ACC112 (cell line): ENCODE results near the gene USP32.

Experiments
- H2AFZ ChIP-seq: fragments of 200-600 bp; sonication (generic); one replicate; pipeline ENCODE4 v1.6.0; 2017; ENCODE audit warnings: antibody characterized with exemption, low read length; ENCODE audit not compliant: unreplicated experiment
- H3K27ac ChIP-seq: fragments of 200-600 bp; sonication (generic); 2 replicates; pipeline ENCODE4 v1.5.1; 2014; ENCODE audit warnings: low read depth, mild to moderate bottlenecking, antibody characterized with exemption, low read length, moderate library complexity
- H3K27me3 ChIP-seq: fragments of 200-600 bp; sonication (generic); 2 replicates; pipeline ENCODE4 v1.6.1; 2014; ENCODE audit warnings: mild to moderate bottlenecking, antibody characterized with exemption, low read length, moderate library complexity, mixed read lengths; ENCODE audit not compliant: insufficient read depth
- H3K36me3 ChIP-seq: fragments of 200-600 bp; sonication (generic); 2 replicates; pipeline ENCODE4 v1.6.1; 2016; ENCODE audit warnings: mild to moderate bottlenecking, antibody characterized with exemption, low read length, moderate library complexity, mixed read lengths; ENCODE audit not compliant: insufficient read depth
- H3K4me1 ChIP-seq: fragments of 200-600 bp; sonication (generic); one replicate; pipeline ENCODE4 v1.6.1; 2016; ENCODE audit warnings: low read length, mixed read lengths; ENCODE audit not compliant: insufficient read depth, unreplicated experiment, control insufficient read depth
- H3K4me3 ChIP-seq: fragments of 200-600 bp; sonication (generic); 2 replicates; pipeline ENCODE4 v1.5.1; 2014; ENCODE audit warnings: mild to moderate bottlenecking, low read depth, low read length
- H3K79me2 ChIP-seq: fragments of 200-600 bp; sonication (generic); one replicate; pipeline ENCODE4 v1.6.0; 2016; ENCODE audit warnings: low read length; ENCODE audit not compliant: control insufficient read depth, unreplicated experiment, insufficient read depth

The USP32 gene

GRCh38 chr17:60403962-60404361 lies 12.0 kb upstream of the USP32 start:
- Histone ChIP-seq H3K4me3 (no peak overlapping the region), H2AFZ (no peak overlapping the region), H3K4me1 (no peaks in the 10 kb centered on the region), H3K27ac (no peak overlapping the region), H3K36me3 (no peaks in the 10 kb centered on the region), H3K79me2 (no peaks in the 10 kb centered on the region), H3K27me3 (no peaks in the 10 kb centered on the region)

- Histone ChIP-seq H3K27me3 (no peaks in the 10 kb centered on the region), H3K4me3 (no peak overlapping the region), H3K36me3 (no peaks in the 10 kb centered on the region), H3K79me2 (no peaks in the 10 kb centered on the region), H3K27ac (no peak overlapping the region), H2AFZ (no peak overlapping the region), H3K4me1 (no peaks in the 10 kb centered on the region)
These were observed 11.5 kb upstream of the USP32 start for GRCh38 chr17:60403523-60403810.

- no peaks in the 10 kb centered on the region for H3K27me3 ChIP-seq
- no peak overlapping the region for H3K4me3 ChIP-seq
- no peak overlapping the region for H3K27ac ChIP-seq
- no peaks in the 10 kb centered on the region for H3K4me1 ChIP-seq
- H2AFZ ChIP-seq, result no peak overlapping the region
- H3K79me2 ChIP-seq, result no peaks in the 10 kb centered on the region
- H3K36me3 ChIP-seq, result no peaks in the 10 kb centered on the region
These were observed 9.9 kb upstream of the USP32 start for GRCh38 chr17:60401819-60402218.

GRCh38 chr17:60398227-60398959 lies 6.5 kb upstream of the USP32 start:
- Histone ChIP-seq H3K79me2 (no peaks in the 10 kb centered on the region), H3K27me3 (no peaks in the 10 kb centered on the region), H3K36me3 (no peaks in the 10 kb centered on the region), H3K4me3 (no peak overlapping the region), H2AFZ (no peak overlapping the region), H3K4me1 (peaks cover 1% of the 10 kb centered on the region), H3K27ac (no peak overlapping the region)

GRCh38 chr17:60396412-60396811 lies 4.5 kb upstream of the USP32 start:
- Histone ChIP-seq H3K36me3 (no peaks in the 10 kb centered on the region), H3K79me2 (peaks cover 3% of the 10 kb centered on the region), H3K4me3 (no peak overlapping the region), H3K4me1 (peaks cover 4% of the 10 kb centered on the region), H3K27ac (no peak overlapping the region), H3K27me3 (no peaks in the 10 kb centered on the region), H2AFZ (no peak overlapping the region)

GRCh38 chr17:60395508-60396065 lies 3.7 kb upstream of the USP32 start:
- peaks cover 11% of the 10 kb centered on the region for H3K79me2 ChIP-seq
- no peak overlapping the region for H2AFZ ChIP-seq
- H3K4me1 ChIP-seq, result peaks cover 4% of the 10 kb centered on the region
- no peak overlapping the region for H3K4me3 ChIP-seq
- no peaks in the 10 kb centered on the region for H3K36me3 ChIP-seq
- H3K27ac ChIP-seq, result no peak overlapping the region
- H3K27me3 ChIP-seq, result no peaks in the 10 kb centered on the region

- H3K36me3 ChIP-seq, result no peaks in the 10 kb centered on the region
- H3K27me3 ChIP-seq, result no peaks in the 10 kb centered on the region
- H3K4me1 ChIP-seq, result peaks cover 13% of the 10 kb centered on the region
- H3K27ac ChIP-seq, result no peak overlapping the region
- no peak overlapping the region for H3K4me3 ChIP-seq
- no peak overlapping the region for H2AFZ ChIP-seq
- peaks cover 25% of the 10 kb centered on the region for H3K79me2 ChIP-seq
These were observed 2.1 kb upstream of the USP32 start for GRCh38 chr17:60393840-60394723.

- no peaks in the 10 kb centered on the region for H3K36me3 ChIP-seq
- peak overlapping the region; percentile 14 for H2AFZ ChIP-seq
- no peaks in the 10 kb centered on the region for H3K27me3 ChIP-seq
- H3K4me1 ChIP-seq, result peaks cover 23% of the 10 kb centered on the region
- peaks cover 35% of the 10 kb centered on the region for H3K79me2 ChIP-seq
- peak overlapping the region; percentile 79 for H3K4me3 ChIP-seq
- H3K27ac ChIP-seq, result peak overlapping the region; percentile 85
These were observed 1.1 kb upstream of the USP32 start for GRCh38 chr17:60392845-60393702.

GRCh38 chr17:60391471-60392041 lies 377 bp downstream of the USP32 start:
- no peaks in the 10 kb centered on the region for H3K36me3 ChIP-seq
- H3K27me3 ChIP-seq, result no peaks in the 10 kb centered on the region
- H3K27ac ChIP-seq, result peak overlapping the region; percentile 85
- peaks cover 32% of the 10 kb centered on the region for H3K4me1 ChIP-seq
- peaks cover 50% of the 10 kb centered on the region for H3K79me2 ChIP-seq
- H2AFZ ChIP-seq, result peak overlapping the region; percentile 72
- peak overlapping the region; percentile 79 for H3K4me3 ChIP-seq

GRCh38 chr17:60390925-60391470 lies 935 bp downstream of the USP32 start:
- Histone ChIP-seq H3K4me3 (peak overlapping the region; percentile 79), H3K4me1 (peaks cover 38% of the 10 kb centered on the region), H3K79me2 (peaks cover 56% of the 10 kb centered on the region), H3K27ac (peak overlapping the region; percentile 85), H3K36me3 (no peaks in the 10 kb centered on the region), H3K27me3 (no peaks in the 10 kb centered on the region), H2AFZ (peak overlapping the region; percentile 72)
